ENCODE data around the gene EDAR. TPM values are rescaled to one million over a fixed set of nuclear protein-coding genes. Genes with fewer than 3 reads are reported as not detected.

The EDAR gene
- total and polyA plus RNA-seq, 2 of the 8 experiments (the other 6 are each of a cell fraction or from before 2014, with no cell fraction given) = not detected

- H2BK120ac ChIP-seq (replicated peaks; ENCODE audit: low read depth, low read length) = no peak overlapping the region
- H2AFZ ChIP-seq (ENCODE audit: low read length) = no peak overlapping the region
- no peaks in the 10 kb centered on the region for H3K79me2 ChIP-seq (ENCODE audit: control insufficient read depth in 1 of 2, insufficient read depth in 2 of 2, low read length in 2 of 2)
- no peak overlapping the region for H3K56ac ChIP-seq (replicated peaks; ENCODE audit: insufficient read length, low read depth, low read length)
- no peak overlapping the region for H2BK12ac ChIP-seq (ENCODE audit: low read depth, low read length)
- no peak overlapping the region for H4K8ac ChIP-seq (ENCODE audit: extremely low read depth, insufficient read depth, low read length)
- POLR2A ChIA-PET (ENCODE audit: partially characterized antibody) = no interaction called here
- H3K4me2 ChIP-seq (ENCODE audit: insufficient read depth in 1 of 2, low read depth in 2 of 2, low read length in 2 of 2) = no peak overlapping the region
- H2BK20ac ChIP-seq (ENCODE audit: low read length) = no peak overlapping the region
- no peaks in the 10 kb centered on the region for H3K79me1 ChIP-seq (ENCODE audit: low read depth, low read length)
- DNase-seq (ENCODE audit: low read depth in 1 of 2, low spot score in 2 of 2) (no peak), FAIRE-seq (no peak)
- no peak for TF ChIP-seq KDM1A (IDR thresholded peaks at IDR 0.05; ENCODE audit: borderline replicate concordance, low read length)
- TF ChIP-seq RNF2 (IDR thresholded peaks at IDR 0.05; ENCODE audit: borderline replicate concordance, low read depth, low read length, missing control alignments, poor library complexity, severe bottlenecking) = no peak
- TF ChIP-seq E2F6 (IDR thresholded peaks at IDR 0.05) = no peak
- TF ChIP-seq EP300 (IDR thresholded peaks at IDR 0.05; ENCODE audit: borderline replicate concordance in 1 of 2, low read depth in 2 of 2, low read length in 2 of 2) = no peak
- TF ChIP-seq TBP (IDR thresholded peaks at IDR 0.05; ENCODE audit: low read depth, low read length) = no peak
- TF ChIP-seq HDAC6 (IDR thresholded peaks at IDR 0.05; ENCODE audit: low read depth, low read length) = no peak
- no peak for TF ChIP-seq POU5F1 (IDR thresholded peaks at IDR 0.05; ENCODE audit: low read depth, low read length)
- TF ChIP-seq EZH2 (IDR thresholded peaks at IDR 0.05; ENCODE audit: low read depth, low read length, severe bottlenecking) = no peak
- no peak for TF ChIP-seq SUZ12 (IDR thresholded peaks at IDR 0.05; ENCODE audit: low read length)
- no peak overlapping the region for H2BK15ac ChIP-seq (ENCODE audit: low read length)
- H3K27me3 ChIP-seq (replicated peaks in 1 of 4; ENCODE audit: control insufficient read depth in 3 of 4, extremely low read depth in 1 of 4, insufficient read depth in 3 of 4, low read length in 3 of 4) = no peaks in the 10 kb centered on the region
- 94% methylated on average over 3 of the region's 3 CpGs; no CpG with 5 or more reads in 1 of the 2 experiments for WGBS, 2 experiments (ENCODE audit: extremely low coverage in 1 of 2, insufficient coverage in 1 of 2, insufficient read length in 1 of 2, insufficient replicate concordance in 2 of 2, low coverage in 1 of 2, low lambda C conversion rate in 2 of 2, missing lambda C conversion rate in 1 of 2)
- H3K18ac ChIP-seq (ENCODE audit: extremely low read depth, low read length) = no peak overlapping the region
- no peak overlapping the region for H4K5ac ChIP-seq (ENCODE audit: insufficient read length, low read depth, low read length)
- H3K4me3 ChIP-seq (ENCODE audit: extremely low read depth in 1 of 4, insufficient read depth in 2 of 4, low read depth in 3 of 4, low read length in 4 of 4) = no peak overlapping the region
- H3K4me1 ChIP-seq (replicated peaks in 1 of 4; ENCODE audit: control insufficient read depth in 3 of 4, insufficient read depth in 4 of 4, low read length in 3 of 4) = no peaks in the 10 kb centered on the region
- CTCF ChIA-PET (ENCODE audit: partially characterized antibody) = interaction anchor here (1.4 to 1.8 kb wide), 2 partner anchors 12 to 14 kb away, joined by 3 to 6 read pairs; no protein-coding TSS in a partner anchor
- H3K36me3 ChIP-seq (ENCODE audit: control insufficient read depth in 2 of 4, insufficient read depth in 4 of 4, low read length in 3 of 4) = peaks cover 0 to 24% (median 10%) of the 10 kb centered on the region in 4 experiments; a peak in 6 of 8 replicates
- no peak overlapping the region for H3K23ac ChIP-seq (ENCODE audit: insufficient read length)
- no peak overlapping the region for H2AK5ac ChIP-seq (ENCODE audit: low read depth, low read length)
- no peak overlapping the region for H3K9ac ChIP-seq (replicated peaks in 1 of 4; ENCODE audit: extremely low read depth in 1 of 4, low read depth in 3 of 4, low read length in 3 of 4)
- H3K4ac ChIP-seq (replicated peaks; ENCODE audit: insufficient read length, low read depth, low read length) = no peak overlapping the region
- no peaks in the 10 kb centered on the region for H3K9me3 ChIP-seq (ENCODE audit: insufficient read depth in 2 of 2, low read depth in 1 of 2, low read length in 1 of 2)
- no peak overlapping the region for H3K14ac ChIP-seq (ENCODE audit: insufficient read length)
- H3K23me2 ChIP-seq (ENCODE audit: low read depth, low read length) = no peaks in the 10 kb centered on the region
- no peak overlapping the region for H2BK5ac ChIP-seq (ENCODE audit: low read depth, low read length)
- H3K27ac ChIP-seq (ENCODE audit: low read depth, low read length) = no peak overlapping the region
- H4K20me1 ChIP-seq (replicated peaks in 1 of 2; ENCODE audit: control insufficient read depth in 1 of 2, insufficient read depth in 2 of 2, low read length in 2 of 2) = no peaks in the 10 kb centered on the region
- H4K91ac ChIP-seq (replicated peaks; ENCODE audit: insufficient read length, low read length) = no peak overlapping the region
These were observed 136.6 kb downstream of the EDAR start for GRCh38 chr2:108852375-108852774.

All from H1 (cell line).